Measurements from ENCODE around the gene PCDHA7.
"Not testable (repeated sequence)": the region's sequence is repeated elsewhere in the genome, so short reads cannot be mapped to it uniquely, and the experiment has no call there.

The PCDHA7 gene

DNA sequence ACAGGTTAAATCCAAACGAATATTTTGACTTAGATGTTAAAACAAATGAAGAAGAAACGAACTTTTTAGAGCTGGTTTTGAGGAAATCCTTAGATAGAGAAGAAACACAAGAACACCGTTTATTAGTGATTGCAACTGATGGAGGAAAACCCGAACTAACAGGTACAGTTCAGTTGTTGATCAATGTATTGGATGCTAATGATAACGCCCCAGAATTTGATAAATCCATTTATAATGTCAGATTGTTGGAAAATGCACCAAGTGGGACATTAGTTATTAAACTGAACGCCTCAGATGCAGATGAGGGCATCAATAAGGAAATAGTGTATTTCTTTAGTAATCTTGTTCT, 11.8 kb upstream of the PCDHA7 start:
- no peak for DNase-seq

DNA sequence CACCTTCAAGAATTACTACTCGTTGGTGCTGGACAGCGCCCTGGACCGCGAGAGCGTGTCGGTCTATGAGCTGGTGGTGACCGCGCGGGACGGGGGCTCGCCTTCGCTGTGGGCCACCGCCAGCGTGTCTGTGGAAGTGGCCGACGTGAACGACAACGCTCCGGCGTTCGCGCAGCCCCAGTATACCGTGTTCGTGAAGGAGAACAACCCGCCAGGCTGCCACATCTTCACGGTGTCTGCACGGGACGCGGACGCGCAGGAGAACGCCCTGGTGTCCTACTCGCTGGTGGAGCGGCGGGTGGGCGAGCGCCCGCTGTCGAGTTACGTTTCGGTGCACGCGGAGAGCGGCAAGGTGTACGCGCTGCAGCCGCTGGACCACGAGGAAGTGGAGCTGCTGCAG, 11.1 kb upstream of the PCDHA7 start:
- not testable (repeated sequence) for DNase-seq

DNA sequence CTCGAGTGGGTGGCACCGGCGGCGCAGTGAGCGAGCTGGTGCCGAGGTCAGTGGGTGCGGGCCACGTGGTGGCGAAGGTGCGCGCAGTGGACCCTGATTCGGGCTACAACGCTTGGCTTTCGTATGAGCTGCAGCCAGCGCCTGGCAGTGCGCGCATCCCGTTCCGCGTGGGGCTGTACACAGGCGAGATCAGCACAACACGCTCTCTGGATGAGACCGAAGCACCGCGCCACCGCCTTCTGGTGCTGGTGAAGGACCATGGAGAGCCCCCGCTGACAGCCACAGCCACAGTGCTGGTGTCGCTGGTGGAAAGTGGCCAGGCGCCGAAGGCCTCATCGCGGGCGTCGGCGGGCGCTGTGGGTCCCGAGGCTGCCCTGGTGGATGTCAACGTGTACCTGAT, 10.6 kb upstream of the PCDHA7 start:
- DNase-seq: no peak

DNA sequence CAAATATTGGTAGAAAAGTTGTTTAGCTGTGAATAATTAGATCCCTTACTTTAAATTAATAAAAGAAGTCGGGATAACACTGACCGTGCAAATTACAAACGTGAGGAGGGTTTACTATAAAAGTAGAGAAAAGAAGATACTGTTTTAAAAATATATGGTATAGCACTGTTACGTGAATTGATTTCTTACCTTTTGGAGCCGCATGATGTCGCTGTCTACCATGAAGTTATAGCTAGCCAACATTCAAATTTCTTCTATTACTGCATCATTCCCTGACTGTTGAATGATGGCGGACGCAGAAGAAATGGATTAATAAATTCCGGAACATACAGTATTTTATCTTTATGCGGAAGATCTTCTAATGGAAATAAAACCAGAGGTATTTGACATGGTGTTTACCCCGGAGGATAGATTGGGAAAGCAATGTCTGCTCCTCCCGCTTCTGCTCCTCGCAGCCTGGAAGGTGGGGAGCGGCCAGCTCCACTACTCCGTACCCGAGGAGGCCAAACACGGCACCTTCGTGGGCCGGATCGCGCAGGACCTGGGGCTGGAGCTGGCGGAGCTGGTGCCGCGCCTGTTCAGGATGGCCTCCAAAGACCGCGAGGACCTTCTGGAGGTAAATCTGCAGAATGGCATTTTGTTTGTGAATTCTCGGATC, 6.2 kb upstream of the PCDHA7 start, which contains the start of gene PCDHA6:
Gene PCDHA6, plus strand, starts transcription at position 257 of the 658 bp plus-strand sequence. Its CDS starts 132 bp downstream, at position 389.
- no peak for DNase-seq

DNA sequence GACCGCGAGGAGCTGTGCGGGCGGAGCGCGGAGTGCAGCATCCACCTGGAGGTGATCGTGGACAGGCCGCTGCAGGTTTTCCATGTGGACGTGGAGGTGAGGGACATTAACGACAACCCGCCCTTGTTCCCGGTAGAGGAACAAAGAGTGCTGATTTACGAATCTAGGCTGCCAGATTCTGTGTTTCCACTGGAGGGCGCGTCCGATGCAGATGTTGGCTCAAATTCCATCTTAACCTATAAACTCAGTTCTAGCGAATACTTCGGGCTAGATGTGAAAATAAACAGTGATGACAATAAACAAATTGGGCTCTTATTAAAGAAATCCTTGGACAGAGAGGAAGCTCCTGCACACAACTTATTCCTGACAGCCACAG, 5.7 kb upstream of the PCDHA7 start:
- no peak for DNase-seq

DNA sequence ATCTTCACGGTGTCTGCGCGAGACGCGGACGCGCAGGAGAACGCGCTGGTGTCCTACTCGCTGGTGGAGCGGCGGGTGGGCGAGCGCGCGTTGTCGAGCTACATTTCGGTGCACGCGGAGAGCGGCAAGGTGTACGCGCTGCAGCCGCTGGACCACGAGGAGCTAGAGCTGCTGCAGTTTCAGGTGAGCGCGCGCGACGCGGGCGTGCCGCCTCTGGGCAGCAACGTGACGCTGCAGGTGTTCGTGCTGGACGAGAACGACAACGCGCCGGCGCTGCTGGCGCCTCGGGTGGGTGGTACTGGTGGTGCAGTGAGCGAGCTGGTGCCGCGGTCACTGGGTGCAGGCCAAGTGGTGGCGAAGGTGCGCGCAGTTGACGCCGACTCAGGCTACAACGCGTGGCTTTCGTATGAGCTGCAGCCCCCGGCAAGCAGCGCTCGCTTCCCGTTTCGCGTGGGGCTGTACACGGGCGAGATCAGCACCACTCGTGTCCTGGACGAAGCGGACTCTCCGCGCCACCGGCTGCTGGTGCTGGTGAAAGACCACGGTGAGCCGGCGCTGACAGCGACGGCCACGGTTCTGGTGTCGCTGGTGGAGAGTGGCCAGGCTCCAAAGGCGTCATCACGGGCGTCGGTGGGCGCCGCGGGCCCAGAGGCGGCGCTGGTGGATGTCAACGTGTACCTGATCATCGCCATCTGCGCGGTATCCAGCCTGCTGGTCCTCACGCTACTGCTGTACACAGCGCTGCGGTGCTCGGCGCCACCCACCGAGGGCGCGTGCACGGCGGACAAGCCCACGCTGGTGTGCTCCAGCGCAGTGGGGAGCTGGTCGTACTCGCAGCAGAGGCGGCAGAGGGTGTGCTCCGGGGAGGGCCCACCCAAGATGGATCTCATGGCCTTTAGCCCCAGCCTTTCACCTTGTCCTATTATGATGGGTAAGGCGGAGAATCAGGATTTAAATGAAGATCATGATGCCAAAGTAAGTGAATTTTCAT, 4.3 kb upstream of the PCDHA7 start:
- not testable (repeated sequence) for DNase-seq

DNA sequence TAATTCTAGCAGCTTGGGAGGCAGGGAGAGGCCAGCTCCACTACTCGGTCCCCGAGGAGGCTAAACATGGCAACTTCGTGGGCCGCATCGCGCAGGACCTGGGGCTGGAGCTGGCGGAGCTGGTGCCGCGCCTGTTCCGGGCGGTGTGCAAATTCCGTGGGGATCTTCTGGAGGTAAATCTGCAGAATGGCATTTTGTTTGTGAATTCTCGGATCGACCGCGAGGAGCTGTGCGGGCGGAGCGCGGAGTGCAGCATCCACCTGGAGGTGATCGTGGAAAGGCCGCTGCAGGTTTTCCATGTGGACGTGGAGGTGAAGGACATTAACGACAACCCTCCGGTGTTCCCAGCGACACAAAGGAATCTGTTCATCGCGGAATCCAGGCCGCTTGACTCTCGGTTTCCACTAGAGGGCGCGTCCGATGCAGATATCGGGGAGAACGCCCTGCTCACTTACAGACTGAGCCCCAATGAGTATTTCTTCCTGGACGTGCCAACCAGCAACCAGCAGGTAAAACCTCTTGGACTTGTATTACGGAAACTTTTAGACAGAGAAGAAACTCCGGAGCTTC, 455 bp downstream of the PCDHA7 start:
- not testable (repeated sequence) for DNase-seq

DNA sequence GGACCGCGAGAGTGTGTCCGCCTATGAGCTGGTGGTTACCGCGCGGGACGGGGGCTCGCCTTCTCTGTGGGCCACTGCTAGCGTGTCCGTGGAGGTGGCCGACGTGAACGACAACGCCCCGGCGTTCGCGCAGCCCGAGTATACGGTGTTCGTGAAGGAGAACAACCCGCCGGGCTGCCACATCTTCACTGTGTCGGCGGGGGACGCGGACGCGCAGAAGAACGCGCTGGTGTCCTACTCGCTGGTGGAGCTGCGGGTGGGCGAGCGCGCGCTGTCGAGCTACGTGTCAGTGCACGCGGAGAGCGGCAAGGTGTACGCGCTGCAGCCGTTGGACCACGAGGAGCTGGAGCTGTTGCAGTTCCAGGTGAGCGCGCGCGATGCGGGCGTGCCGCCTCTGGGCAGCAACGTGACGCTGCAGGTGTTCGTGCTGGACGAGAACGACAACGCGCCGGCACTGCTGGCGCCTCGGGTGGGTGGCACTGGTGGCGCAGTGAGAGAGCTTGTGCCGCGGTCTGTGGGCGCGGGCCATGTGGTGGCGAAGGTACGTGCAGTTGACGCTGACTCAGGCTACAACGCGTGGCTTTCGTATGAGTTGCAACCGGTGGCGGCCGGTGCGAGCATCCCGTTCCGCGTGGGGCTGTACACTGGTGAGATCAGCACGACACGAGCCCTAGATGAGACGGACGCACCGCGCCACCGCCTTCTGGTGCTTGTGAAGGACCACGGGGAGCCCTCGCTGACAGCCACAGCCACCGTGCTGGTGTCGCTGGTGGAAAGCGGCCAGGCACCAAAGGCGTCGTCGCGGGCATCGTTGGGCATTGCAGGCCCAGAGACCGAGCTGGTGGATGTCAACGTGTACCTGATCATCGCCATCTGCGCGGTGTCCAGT, 1.8 kb downstream of the PCDHA7 start:
- no peak for DNase-seq

DNA sequence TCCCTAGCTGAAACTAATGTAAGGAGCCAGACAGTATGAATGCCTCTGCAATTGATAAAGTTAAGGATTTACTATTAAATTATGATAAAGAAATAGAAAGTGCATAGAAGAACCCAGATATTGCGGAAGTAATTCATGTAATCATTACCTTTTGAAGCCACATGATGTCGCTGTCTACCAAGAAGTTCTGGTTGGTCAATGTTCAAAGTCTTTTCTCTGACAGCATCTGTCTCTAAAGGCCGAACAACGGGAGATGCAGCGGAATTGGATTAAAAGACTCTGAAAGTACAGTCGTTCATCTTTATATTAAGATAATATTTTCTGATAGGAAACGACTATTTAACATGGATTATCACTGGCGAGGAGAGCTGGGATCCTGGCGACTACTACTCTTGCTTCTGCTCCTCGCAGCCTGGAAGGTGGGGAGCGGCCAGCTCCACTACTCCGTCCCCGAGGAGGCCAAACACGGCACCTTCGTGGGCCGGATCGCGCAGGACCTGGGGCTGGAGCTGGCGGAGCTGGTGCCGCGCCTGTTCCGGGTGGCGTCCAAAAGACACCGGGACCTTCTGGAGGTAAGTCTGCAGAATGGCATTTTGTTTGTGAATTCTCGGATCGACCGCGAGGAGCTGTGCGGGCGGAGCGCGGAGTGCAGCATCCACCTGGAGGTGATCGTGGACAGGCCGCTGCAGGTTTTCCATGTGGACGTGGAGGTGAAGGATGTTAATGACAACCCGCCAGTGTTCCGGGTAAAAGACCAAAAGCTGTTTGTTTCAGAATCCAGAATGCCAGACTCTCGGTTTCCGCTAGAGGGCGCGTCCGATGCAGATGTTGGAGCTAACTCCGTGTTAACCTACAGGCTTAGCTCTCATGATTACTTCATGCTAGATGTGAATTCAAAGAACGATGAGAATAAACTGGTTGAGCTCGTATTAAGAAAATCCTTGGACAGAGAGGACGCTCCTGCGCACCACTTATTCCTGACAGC, 7.2 kb downstream of the PCDHA7 start, which contains the start of gene PCDHA8:
Gene PCDHA8, plus strand, starts transcription at position 210 of the 985 bp plus-strand sequence. Its CDS starts 135 bp downstream, at position 345.
- DNase-seq: no peak

DNA sequence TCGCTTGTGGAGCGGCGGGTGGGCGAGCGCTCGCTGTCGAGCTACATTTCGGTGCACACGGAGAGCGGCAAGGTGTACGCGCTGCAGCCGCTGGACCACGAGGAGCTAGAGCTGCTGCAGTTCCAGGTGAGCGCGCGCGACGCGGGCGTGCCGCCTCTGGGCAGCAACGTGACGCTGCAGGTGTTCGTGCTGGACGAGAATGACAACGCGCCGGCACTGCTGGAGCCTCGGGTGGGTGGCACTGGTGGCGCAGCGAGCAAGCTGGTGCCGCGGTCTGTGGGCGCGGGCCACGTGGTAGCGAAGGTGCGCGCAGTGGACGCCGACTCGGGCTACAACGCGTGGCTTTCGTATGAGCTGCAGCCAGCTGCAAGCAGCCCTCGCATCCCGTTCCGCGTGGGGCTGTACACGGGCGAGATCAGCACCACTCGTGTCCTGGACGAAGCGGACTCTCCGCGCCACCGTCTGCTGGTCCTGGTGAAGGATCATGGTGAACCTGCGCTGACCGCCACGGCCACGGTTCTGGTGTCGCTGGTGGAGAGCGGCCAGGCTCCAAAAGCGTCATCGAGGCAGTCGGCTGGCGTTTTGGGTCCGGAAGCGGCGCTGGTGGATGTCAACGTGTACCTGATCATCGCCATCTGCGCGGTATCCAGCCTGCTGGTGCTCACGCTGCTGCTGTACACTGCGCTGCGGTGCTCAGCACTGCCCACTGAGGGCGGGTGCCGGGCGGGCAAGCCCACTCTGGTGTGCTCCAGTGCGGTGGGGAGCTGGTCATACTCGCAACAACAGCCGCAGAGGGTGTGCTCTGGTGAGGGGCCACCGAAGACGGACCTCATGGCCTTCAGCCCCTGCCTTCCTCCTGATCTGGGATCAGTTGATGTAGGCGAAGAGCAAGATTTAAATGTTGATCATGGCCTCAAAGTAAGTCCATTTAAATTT, 9.0 kb downstream of the PCDHA7 start:
- DNase-seq: no peak

DNA sequence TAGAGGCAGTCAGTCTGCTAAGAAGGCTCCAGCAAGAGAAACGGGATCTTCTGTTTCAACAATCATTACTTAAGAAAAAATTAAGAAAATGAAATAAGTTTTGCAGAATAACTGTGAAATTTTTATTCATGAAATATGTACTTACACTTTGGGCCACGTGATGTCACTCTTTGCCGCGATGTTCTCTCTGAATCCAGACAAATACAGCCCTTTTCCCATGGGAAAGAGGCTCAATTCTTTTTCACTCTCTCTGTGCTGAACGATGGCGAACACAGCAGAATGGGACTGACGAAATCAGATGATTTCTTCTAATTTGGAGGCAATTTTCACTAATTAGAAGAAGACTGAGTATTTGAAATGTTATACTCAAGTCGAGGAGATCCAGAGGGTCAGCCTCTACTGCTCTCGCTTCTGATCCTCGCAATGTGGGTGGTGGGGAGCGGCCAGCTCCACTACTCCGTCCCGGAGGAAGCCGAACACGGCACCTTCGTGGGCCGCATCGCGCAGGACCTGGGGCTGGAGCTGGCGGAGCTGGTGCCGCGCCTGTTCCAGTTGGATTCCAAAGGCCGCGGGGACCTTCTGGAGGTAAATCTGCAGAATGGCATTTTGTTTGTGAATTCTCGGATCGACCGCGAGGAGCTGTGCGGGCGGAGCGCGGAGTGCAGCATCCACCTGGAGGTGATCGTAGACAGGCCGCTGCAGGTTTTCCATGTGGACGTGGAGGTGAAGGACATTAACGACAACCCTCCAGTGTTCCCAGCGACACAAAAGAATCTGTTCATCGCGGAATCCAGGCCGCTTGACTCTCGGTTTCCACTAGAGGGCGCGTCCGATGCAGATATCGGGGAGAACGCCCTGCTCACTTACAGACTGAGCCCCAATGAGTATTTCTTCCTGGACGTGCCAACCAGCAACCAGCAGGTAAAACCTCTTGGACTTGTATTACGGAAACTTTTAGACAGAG, 14.4 kb downstream of the PCDHA7 start, which contains the start of gene PCDHA9:
Gene PCDHA9, plus strand, starts transcription at position 244 of the 964 bp plus-strand sequence. Its CDS starts 114 bp downstream, at position 358.
- peak; percentile 13 for DNase-seq

DNA sequence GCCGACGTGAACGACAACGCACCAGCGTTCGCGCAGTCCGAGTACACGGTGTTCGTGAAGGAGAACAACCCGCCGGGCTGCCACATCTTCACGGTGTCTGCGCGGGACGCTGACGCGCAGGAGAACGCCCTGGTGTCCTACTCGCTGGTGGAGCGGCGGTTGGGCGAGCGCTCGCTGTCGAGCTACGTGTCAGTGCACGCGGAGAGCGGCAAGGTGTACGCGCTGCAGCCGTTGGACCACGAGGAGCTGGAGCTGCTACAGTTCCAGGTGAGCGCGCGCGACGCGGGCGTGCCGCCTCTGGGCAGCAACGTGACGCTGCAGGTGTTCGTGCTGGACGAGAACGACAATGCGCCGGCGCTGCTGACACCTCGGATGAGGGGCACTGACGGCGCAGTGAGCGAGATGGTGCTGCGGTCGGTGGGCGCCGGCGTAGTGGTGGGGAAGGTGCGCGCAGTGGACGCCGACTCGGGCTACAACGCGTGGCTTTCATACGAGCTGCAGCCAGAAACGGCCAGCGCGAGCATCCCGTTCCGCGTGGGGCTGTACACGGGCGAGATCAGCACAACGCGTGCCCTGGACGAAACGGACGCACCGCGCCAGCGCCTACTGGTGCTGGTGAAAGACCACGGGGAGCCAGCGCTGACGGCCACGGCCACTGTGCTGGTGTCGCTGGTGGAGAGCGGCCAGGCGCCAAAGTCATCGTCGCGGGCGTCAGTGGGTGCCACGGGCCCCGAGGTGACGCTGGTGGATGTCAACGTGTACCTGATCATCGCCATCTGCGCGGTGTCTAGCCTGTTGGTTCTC, 16.0 kb downstream of the PCDHA7 start:
- not testable (repeated sequence) for DNase-seq

DNA sequence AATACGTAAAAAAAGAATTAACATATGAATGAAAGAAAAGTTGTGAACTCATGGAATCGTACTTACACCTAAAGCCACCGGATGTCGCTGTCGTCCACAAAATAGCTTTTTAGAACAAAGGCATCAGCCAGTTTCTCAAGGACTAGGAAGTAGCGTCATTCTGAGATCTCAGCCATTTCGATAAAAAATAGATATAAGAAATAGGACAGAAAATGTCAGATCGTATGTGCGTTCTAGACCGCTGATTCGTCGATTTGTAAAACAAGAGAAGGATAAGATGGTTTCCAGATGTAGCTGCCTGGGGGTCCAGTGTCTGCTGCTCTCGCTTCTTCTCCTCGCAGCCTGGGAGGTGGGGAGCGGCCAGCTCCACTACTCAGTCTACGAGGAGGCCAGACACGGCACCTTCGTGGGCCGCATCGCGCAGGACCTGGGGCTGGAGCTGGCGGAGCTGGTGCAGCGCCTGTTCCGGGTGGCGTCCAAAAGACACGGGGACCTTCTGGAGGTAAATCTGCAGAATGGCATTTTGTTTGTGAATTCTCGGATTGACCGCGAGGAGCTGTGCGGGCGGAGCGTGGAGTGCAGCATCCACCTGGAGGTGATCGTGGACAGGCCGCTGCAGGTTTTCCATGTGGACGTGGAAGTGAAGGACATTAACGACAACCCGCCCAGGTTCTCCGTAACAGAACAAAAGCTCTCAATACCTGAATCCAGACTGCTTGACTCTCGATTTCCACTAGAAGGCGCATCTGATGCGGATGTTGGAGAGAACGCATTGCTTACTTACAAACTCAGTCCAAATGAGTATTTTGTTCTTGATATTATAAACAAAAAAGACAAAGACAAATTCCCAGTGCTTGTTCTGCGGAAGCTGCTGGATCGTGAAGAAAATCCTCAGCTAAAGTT, 22.0 kb downstream of the PCDHA7 start, which contains the start of gene PCDHA10:
Gene PCDHA10, plus strand, starts transcription at position 126 of the 903 bp plus-strand sequence. Its CDS starts 152 bp downstream, at position 278.
- DNase-seq: peak; percentile 4

DNA sequence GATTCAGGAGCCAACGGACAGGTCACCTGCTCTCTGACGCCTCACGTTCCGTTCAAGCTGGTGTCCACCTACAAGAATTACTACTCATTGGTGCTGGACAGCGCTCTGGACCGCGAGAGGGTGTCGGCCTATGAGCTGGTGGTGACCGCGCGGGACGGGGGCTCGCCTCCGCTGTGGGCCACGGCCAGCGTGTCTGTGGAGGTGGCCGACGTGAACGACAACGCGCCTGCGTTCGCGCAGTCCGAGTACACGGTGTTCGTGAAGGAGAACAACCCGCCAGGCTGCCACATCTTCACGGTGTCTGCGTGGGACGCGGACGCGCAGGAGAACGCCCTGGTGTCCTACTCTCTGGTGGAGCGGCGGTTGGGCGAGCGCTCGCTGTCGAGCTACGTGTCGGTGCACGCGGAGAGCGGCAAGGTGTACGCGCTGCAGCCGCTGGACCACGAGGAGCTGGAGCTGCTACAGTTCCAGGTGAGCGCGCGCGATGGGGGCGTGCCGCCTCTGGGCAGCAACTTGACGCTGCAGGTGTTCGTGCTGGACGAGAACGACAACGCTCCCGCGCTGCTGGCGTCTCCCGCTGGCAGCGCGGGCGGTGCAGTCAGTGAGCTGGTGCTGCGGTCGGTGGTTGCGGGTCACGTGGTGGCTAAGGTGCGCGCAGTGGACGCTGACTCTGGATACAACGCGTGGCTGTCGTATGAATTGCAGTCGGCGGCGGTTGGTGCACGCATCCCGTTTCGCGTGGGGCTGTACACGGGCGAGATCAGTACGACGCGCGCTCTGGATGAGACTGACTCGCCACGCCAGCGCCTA, 23.3 kb downstream of the PCDHA7 start:
- DNase-seq: no peak

DNA sequence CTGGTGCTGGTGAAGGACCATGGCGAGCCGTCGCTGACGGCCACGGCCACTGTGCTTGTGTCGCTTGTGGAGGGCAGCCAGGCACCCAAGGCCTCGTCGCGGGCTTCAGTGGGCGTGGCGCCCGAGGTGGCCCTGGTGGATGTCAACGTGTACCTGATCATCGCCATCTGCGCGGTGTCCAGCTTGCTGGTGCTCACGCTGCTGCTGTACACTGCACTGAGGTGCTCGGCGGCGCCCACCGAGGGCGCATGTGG, 23.8 kb downstream of the PCDHA7 start:
- DNase-seq: no peak

All from fibroblast of skin of scalp (primary cell).